Measurements from ENCODE around the gene AREG. TPM values are rescaled to one million over a fixed set of nuclear protein-coding genes. Genes with fewer than 3 reads are reported as not detected.

The AREG gene
- total RNA-seq, 2 donors from 2014 or later: 1.3 TPM; not detected in 1

DNA sequence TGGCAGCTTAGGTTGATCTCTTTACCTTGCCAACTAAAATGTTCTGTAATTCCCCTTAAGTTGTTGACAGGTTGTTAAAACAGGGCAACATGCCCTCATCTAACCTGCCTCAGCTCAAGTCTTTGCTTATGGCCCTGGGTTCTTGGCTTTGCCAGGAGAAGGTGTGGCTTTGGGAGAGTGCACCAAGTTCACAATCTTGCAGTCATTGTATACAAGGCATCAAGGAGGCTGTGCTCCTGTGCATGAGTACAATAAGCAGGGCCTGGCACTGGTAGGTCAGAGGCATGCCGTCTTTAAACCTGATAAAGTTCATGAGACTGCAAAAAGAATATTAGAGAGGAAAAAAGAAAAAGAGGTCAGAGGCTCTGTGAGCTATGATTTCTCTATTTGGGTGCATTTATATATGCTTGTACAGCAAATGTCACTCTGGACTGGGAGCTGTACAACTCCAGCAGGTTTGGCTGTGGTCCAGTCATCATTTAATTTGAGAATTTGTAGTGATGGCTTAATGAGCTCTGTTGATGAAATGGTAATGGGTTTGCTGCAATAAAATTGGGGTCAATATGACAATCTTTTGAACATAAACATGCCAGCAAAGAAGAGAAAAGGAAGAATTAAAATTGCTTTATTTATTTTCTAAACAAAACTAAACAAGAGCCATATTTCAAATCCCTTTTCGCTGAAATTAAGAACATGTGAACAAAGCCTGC is 30.3 kb downstream of the AREG start:
- H3K36me3 Mint-ChIP-seq (ENCODE audit: low read depth): no peaks in the 10 kb centered on the region
- Histone ChIP-seq H3K9ac (ENCODE audit: extremely low read depth, low read length, poor library complexity, severe bottlenecking) (no peak overlapping the region), H3K36me3 (ENCODE audit: control insufficient read depth, insufficient read depth, low read length) (no peaks in the 10 kb centered on the region), H3K9me3 (ENCODE audit: control insufficient read depth, low read length) (no peaks in the 10 kb centered on the region), H3K4me3 (ENCODE audit: low read length) (no peak overlapping the region), H3K27ac (ENCODE audit: low read depth, low read length) (no peak overlapping the region), H3K4me1 (ENCODE audit: control insufficient read depth, insufficient read depth, low read length) (no peaks in the 10 kb centered on the region), H3K27me3 (ENCODE audit: control insufficient read depth, insufficient read depth, low read length, poor library complexity, severe bottlenecking) (no peaks in the 10 kb centered on the region)
- DNase-seq: no peak
- H3K27ac Mint-ChIP-seq: no peak overlapping the region
- no peak overlapping the region for H3K4me3 Mint-ChIP-seq
- no peaks in the 10 kb centered on the region for H3K9me3 Mint-ChIP-seq
- H3K27me3 Mint-ChIP-seq (ENCODE audit: insufficient read depth): no peaks in the 10 kb centered on the region
- peaks cover 3% of the 10 kb centered on the region for H3K4me1 Mint-ChIP-seq
- 71 to 80% methylated on average over 1 to 2 of the region's 2 CpGs for WGBS, 2 experiments (ENCODE audit: insufficient coverage in 1 of 2, insufficient read length in 1 of 2)
- TF ChIP-seq, protein P1, sequence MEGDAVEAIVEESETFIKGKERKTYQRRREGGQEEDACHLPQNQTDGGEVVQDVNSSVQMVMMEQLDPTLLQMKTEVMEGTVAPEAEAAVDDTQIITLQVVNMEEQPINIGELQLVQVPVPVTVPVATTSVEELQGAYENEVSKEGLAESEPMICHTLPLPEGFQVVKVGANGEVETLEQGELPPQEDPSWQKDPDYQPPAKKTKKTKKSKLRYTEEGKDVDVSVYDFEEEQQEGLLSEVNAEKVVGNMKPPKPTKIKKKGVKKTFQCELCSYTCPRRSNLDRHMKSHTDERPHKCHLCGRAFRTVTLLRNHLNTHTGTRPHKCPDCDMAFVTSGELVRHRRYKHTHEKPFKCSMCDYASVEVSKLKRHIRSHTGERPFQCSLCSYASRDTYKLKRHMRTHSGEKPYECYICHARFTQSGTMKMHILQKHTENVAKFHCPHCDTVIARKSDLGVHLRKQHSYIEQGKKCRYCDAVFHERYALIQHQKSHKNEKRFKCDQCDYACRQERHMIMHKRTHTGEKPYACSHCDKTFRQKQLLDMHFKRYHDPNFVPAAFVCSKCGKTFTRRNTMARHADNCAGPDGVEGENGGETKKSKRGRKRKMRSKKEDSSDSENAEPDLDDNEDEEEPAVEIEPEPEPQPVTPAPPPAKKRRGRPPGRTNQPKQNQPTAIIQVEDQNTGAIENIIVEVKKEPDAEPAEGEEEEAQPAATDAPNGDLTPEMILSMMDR (conservative IDR thresholded peaks at IDR 0.05): no peak

DNA sequence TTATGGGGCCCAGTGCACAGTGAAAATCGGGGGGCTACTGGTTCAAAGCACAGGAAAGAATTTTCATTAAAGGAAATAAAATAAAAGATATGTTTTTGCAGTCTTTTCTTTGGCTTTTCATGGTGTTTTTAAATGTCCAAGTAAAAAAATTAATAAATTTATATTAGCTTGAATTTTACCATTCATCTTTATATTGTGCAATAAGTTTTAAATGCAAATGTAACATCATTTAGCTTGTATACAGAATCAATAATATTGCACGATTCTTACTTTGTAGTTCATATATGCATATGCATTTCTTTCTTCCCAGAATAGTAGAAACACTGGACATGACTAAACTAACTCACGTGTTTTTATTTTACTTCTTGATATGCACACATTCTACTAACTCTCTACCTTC is 31.0 kb downstream of the AREG start:
- Mint-ChIP-seq H3K27ac (no peak overlapping the region), H3K4me3 (no peak overlapping the region), H3K9me3 (no peaks in the 10 kb centered on the region), H3K27me3 (ENCODE audit: insufficient read depth) (no peaks in the 10 kb centered on the region), H3K36me3 (ENCODE audit: low read depth) (no peaks in the 10 kb centered on the region), H3K4me1 (peaks cover 3% of the 10 kb centered on the region)
- H3K9ac ChIP-seq (ENCODE audit: extremely low read depth, low read length, poor library complexity, severe bottlenecking): no peak overlapping the region
- WGBS, 2 experiments (ENCODE audit: insufficient coverage in 1 of 2, insufficient read length in 1 of 2): 83 to 88% methylated on average over 1 to 3 of the region's 3 CpGs
- TF ChIP-seq, protein P1 (conservative IDR thresholded peaks at IDR 0.05): no peak
- no peak for DNase-seq
- H3K36me3 ChIP-seq (ENCODE audit: control insufficient read depth, insufficient read depth, low read length): no peaks in the 10 kb centered on the region
- no peak overlapping the region for H3K4me3 ChIP-seq (ENCODE audit: low read length)
- no peak overlapping the region for H3K27ac ChIP-seq (ENCODE audit: low read depth, low read length)
- H3K9me3 ChIP-seq (ENCODE audit: control insufficient read depth, low read length): no peaks in the 10 kb centered on the region
- no peaks in the 10 kb centered on the region for H3K4me1 ChIP-seq (ENCODE audit: control insufficient read depth, insufficient read depth, low read length)
- no peaks in the 10 kb centered on the region for H3K27me3 ChIP-seq (ENCODE audit: control insufficient read depth, insufficient read depth, low read length, poor library complexity, severe bottlenecking)

DNA sequence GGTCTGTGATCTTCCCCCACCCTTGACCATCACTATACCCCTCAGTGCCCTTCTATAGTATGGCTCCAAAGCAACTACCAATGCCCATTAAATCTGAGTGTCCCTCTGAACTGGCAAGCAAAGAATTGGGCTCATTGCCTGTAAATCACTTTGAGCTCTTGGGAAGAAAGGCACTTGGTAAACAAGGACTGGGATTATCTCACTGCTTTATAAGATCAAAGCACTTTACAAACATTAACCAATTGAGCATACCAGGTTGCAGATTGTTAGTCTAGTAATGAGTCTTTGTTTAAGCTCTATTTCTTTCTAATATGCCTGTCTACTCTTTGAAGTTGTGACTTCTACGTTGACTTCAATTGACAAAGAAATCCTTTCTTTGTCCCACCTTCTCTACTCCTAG is 34.1 kb downstream of the AREG start:
- no peak for DNase-seq
- Mint-ChIP-seq H3K4me1 (peaks cover 3% of the 10 kb centered on the region), H3K9me3 (no peaks in the 10 kb centered on the region), H3K27me3 (ENCODE audit: insufficient read depth) (peaks cover 2% of the 10 kb centered on the region), H3K27ac (no peak overlapping the region), H3K4me3 (no peak overlapping the region), H3K36me3 (ENCODE audit: low read depth) (no peaks in the 10 kb centered on the region)
- WGBS, 2 experiments (ENCODE audit: insufficient coverage in 1 of 2, insufficient read length in 1 of 2): 67% methylated on average over 1 of the region's 1 CpG; no CpG with 5 or more reads in 1 of the 2 experiments
- Histone ChIP-seq H3K4me1 (ENCODE audit: control insufficient read depth, insufficient read depth, low read length) (no peaks in the 10 kb centered on the region), H3K36me3 (ENCODE audit: control insufficient read depth, insufficient read depth, low read length) (no peaks in the 10 kb centered on the region), H3K27ac (ENCODE audit: low read depth, low read length) (no peak overlapping the region), H3K27me3 (ENCODE audit: control insufficient read depth, insufficient read depth, low read length, poor library complexity, severe bottlenecking) (no peaks in the 10 kb centered on the region), H3K4me3 (ENCODE audit: low read length) (no peak overlapping the region), H3K9me3 (ENCODE audit: control insufficient read depth, low read length) (no peaks in the 10 kb centered on the region), H3K9ac (ENCODE audit: extremely low read depth, low read length, poor library complexity, severe bottlenecking) (no peak overlapping the region)
- TF ChIP-seq, protein P1 (conservative IDR thresholded peaks at IDR 0.05): no peak
